Activated CD4-positive, CD25-positive, alpha-beta regulatory T cell treated with anti-CD3 and anti-CD28 coated beads, Interleukin-2, amount 50 U/mL, for 24 hours (primary cell): Measurements from ENCODE around the gene TGFBR2.

Source experiments
- ATAC-seq, 2 donors: fragments of 150-1000 bp; cut with Tn5 transposase; one replicate each; pipeline ENCODE4 v1.10.0; 2021; ENCODE audit warnings: mild to moderate bottlenecking in 1 of 2, moderate library complexity in 1 of 2

The TGFBR2 gene

DNA sequence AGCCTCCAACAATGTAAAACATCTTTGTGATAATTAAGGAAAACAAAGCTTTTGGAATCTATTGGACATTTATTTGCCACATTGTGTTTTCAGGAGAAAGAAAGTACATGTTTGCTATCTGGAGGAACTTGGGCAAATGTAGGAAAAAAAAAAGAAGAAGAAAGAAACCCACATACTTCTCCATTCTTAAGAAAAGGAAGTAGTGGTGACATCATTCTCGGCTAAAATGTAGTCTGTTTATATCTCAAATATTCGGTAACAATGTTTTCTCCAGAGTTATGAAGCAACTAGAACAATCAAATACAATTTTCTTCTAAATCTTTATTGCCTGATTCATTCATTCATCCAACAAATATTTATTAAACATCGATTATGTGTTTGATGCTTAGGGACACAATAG is 2.3 kb upstream of the TGFBR2 start:
- ATAC-seq = no peak

DNA sequence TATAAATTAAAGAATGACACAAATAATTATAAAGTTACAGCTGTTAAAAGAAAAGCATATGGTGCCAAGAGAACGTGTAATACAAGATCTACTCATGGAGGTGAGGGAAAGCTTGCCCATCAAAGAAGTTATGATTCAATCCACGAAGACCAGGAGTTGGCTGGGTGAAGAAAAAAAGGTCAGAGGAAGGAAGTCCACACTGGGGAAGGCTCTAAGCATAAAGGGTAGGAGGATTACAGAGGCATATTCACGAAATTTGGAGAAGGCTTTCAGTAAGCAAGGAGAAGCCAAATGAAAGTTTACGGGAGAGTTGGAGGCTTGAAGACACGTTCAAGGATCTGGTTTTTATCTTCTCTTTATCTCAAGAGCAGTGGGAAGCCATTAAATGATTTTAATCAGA is 1.8 kb upstream of the TGFBR2 start:
- ATAC-seq = no peak

DNA sequence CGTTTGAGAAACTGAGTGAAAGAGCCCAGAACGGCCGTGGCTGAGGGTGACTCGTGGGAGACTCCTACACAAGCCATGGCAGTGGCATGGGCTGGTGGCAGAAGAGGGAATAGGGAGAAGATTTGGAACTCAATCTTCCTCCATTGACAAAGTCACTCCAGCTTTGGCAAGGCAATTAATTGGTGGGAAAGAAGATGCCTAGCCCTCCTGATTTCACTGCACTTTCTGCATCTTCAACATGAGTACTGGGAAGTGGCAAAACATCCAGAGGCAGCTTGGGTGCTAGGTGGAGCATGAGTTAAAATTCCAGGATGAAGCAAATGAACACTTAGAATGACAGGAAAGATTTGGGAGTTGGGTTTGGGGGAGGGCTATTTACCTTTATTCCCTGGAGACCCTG is 1.4 kb upstream of the TGFBR2 start:
- ATAC-seq = no peak

DNA sequence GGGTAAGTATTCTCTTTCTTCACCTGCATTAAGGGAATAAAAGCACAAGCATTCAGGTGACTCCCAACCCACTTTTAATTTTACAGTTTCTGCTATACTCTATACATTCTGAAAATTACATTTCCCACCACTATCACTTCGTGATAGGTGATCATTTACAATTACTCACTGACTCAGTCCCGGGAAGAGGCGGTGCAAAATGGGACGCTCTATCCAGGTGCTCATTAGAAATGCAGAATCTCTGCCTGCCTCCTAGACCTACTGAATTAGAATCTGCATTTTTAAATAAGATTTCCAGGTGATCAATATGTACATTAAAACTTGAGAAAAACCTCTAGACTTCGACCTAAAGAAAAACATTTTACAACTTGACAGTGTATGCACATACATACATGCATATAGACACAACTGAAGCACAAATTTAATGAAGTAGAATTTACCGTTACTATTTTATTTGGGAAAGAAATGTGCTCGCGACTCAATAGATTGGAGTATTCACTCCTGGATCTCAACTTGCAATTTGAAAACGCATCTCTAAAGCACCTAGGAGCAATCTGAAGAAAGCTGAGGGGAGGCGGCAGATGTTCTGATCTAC is 598 bp upstream of the TGFBR2 start:
- ATAC-seq = no peak

DNA sequence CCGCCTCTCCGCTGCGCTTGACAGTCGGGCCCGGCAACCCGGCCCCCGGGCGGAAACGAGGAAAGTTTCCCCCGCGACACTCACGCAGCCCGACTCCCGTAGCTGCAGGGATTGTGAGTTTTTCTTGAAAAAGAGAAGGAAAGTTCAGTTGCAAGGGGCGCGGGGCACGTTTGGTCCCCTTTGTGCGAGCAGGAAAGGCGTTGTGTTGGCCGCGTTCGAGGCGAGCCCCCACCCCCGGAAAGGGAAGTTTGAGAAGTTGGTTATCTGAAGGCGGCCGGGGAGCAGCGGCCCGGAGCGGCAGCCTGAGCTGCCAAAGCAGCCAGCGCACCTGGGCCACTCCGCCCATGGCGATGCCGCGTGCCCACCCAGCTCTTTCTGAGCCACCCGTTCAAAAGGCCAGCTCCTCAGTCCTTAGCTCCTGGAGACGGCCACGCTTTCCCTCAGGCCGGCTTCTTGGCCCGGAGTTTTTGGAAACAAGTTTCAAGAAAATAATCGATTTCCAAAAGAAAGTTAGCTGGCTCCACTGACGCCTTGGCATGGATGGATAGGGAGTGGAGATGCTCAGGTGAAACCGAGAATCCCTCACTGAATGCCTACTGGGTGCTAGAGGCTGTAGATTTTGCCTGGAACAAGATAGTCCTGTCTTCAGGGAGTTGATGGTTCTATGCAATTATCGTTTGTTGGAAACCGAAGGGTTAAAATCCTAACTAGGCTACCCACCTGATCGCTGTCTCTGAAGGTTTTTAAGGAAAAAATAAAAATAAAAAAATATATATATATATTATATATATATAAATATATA is 832 bp downstream of the TGFBR2 start:
- peak; percentile 33 to 36 for ATAC-seq

- ATAC-seq = no peak
Observed at GRCh38 chr3:30608598-30608947, 2.2 kb downstream of the TGFBR2 start.

DNA sequence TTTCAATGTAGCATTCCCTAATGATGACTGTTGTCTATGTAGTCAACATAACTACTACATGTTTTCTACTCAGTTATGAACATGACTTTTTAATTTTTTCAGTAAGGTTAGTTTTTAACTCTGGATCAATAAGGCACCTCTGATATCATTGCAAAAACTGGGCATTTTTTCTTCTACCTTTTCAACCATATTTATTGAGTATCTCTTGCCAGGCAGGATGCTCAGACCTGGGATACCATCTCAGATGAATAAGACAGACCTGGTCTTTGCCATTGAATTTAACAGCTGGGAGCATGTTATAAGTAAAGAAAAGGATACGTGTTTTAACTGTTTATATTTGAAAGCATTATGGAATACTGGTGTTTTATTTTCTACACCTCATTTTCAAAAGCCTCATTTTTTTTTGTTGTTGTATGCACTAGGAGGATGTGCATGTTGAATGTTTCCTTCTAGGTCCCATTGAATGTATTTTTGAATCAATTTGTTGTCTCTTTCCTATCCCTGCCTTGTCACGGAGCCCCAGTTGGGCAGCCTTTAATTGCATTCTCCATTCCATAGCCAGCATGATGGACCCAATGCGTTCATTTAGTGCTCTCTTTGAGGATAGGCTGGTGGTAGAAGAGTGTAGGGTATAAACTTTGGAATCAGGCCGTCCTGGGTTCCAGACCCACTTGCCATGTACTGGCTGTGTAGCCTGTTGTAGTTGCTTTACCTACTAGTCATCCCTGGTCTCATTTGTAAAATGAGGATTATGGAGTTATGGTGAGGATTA is 3.7 kb downstream of the TGFBR2 start:
- ATAC-seq = no peak

GRCh38 chr3:30610702-30611368 is 4.4 kb downstream of the TGFBR2 start:
- ATAC-seq = no peak

GRCh38 chr3:30611613-30612436 is 5.4 kb downstream of the TGFBR2 start:
- ATAC-seq = no peak

GRCh38 chr3:30612437-30613132 is 6.2 kb downstream of the TGFBR2 start:
- no peak for ATAC-seq

DNA sequence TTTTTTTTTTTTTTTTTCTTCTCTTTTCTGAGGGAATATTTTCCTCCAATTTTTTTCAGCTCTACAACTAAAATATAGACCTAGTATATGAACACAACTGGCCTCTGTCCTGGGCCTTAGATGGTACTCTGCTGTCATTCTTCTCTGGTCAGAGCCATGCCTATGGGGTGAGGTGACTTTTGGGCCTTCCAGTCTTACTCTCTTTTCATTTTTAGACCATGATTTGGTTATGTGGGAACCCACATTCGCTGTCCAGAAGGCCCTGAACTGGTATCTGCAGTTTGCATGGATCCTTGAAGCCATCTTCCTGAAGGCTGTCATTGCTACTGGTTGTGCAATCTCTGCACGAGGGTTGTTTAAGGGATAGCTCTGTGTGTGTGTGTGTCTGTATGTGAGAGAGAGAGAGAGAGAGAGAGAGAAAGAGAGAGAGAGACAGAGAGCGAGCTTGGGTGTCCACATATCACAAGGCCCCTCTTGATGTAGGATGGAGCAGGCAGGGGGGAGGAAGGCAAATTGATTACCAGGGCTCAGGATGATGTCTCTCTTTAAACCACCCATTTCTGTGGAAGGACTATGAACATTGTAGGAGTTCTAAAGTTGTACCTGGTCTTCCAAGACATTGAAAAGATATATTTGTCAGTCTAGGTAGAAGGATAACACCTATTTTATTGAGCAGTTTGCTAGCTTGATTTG is 6.9 kb downstream of the TGFBR2 start:
- no peak for ATAC-seq

DNA sequence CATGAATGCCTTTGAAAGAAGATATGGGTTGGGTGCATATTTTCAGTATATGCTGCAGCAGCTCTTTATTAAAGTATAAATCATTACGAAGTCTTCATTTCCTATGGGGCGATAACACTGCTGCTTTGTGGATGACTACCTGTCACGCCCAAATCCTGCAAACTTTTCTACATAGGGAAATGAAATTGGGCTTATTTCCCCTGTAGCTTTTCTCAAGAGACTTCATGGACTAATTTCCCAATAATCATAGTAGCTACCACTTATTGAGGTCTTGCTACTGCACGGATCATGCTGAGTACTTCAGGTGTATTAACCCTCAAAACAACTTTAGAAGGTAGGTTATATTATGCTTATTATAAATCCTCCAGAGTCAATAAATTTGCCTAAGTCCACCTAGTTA is 8.0 kb downstream of the TGFBR2 start:
- ATAC-seq = no peak

DNA sequence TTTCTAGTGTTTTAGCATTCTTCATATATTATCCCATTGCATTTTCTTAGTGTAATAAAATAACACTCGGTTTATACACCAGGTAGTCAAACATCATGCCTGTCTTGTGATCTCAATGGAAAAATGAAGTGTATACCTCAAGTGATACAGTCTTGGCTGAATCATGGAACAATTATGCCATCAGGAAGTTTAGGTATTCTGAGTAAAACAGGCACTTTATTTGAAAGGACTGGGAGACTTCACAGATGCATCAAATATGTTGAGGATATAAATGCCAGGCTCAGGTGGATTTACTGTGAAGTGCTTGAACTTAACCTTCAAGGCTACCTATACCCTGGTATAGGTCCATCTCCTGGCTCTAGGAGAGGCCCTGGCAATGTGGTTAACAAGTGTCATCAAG is 8.5 kb downstream of the TGFBR2 start:
- ATAC-seq = peak; percentile 39 to 54

- no peak for ATAC-seq
Observed at GRCh38 chr3:30615615-30616346, 9.4 kb downstream of the TGFBR2 start.

- ATAC-seq = no peak
Observed at GRCh38 chr3:30616347-30617027, 10.1 kb downstream of the TGFBR2 start.

DNA sequence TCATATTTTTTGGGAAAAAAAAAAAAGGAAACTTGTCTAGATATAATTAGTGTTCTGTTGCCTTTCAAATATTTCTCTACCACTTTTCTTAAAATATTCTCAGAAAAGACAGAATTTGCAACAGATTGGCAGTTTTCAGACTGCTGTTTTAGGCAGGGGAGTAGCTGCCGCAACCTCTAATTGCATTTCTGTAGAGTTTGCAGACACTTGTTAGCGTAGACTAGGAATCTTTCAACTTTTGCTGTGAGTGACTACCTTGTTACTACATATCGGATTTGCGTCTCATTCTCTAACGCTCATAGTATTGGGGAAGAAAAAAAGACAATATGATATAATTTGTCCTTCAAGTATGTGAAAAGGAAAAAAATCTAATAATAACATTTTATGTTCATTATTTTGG is 10.7 kb downstream of the TGFBR2 start:
- no peak for ATAC-seq

- ATAC-seq = no peak
Observed at GRCh38 chr3:30617653-30618052, 11.3 kb downstream of the TGFBR2 start.

- ATAC-seq = no peak
Observed at GRCh38 chr3:30618526-30618925, 12.1 kb downstream of the TGFBR2 start.

DNA sequence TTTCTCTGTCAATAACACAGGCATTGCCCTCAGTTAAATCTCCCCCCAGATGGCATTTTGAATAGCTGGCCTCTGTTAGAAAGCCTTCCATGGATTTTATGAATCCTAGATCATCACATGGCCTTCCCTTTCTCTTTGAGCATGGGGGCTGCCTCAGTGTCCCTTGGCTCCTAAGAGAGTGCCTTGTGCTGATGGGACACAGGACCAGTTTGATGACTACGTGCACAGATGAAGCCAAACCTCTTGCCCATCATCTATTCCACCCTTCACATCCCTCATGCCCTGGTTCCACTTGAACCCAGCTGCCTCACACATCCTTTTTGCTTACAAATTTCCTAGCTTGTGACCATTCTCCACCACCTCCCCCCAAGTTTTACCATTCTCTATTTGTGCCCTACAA is 12.9 kb downstream of the TGFBR2 start:
- no peak for ATAC-seq
